Astrocyte (in vitro differentiated cells and primary cell): ENCODE data around the gene MOV10. TPM values are rescaled to one million over a fixed set of nuclear protein-coding genes. Genes with fewer than 3 reads are reported as not detected.
A peak's percentile ranks its signal among the peaks of the same experiment; 100 is the strongest.

Source experiments
- DNase-seq: peaks from one replicate; pipeline ENCODE4 v3.0.0-alpha.2; 2010; ENCODE audit warnings: low read depth
- FAIRE-seq: peaks from 2 replicates; lab custom pipeline; 2011; peaks lifted over from hg19 to GRCh38; lab: Jason Lieb, UNC
- H2AFZ ChIP-seq: 2 replicates; pipeline ENCODE4 v1.6.0; 2012; ENCODE audit warnings: low read depth, low read length, inconsistent platforms
- H3K27ac ChIP-seq: 2 replicates; pipeline ENCODE4 v1.5.1; 2011; ENCODE audit warnings: low read depth, low read length, inconsistent platforms
- H3K27me3 ChIP-seq: 2 replicates; pipeline ENCODE4 v1.6.0; 2011; ENCODE audit warnings: low read length, inconsistent platforms; ENCODE audit not compliant: insufficient read depth
- H3K36me3 ChIP-seq: 2 replicates; pipeline ENCODE4 v1.5.1; 2011; ENCODE audit warnings: low read length, inconsistent platforms; ENCODE audit not compliant: insufficient read depth
- H3K4me1 ChIP-seq: 2 replicates; pipeline ENCODE4 v1.5.1; 2011; ENCODE audit warnings: low read length, inconsistent platforms; ENCODE audit not compliant: insufficient read depth
- H3K4me2 ChIP-seq: 2 replicates; pipeline ENCODE4 v1.6.0; 2012; ENCODE audit warnings: low read length, inconsistent platforms
- H3K4me3 ChIP-seq: 2 replicates; pipeline ENCODE4 v1.5.1; 2011; ENCODE audit warnings: low read depth, mild to moderate bottlenecking, low read length, inconsistent platforms; ENCODE audit not compliant: insufficient read depth
- H3K79me2 ChIP-seq: 2 replicates; pipeline ENCODE4 v1.6.0; 2012; ENCODE audit warnings: mild to moderate bottlenecking, low read length, inconsistent platforms; ENCODE audit not compliant: insufficient read depth
- H3K9ac ChIP-seq: 2 replicates; pipeline ENCODE4 v1.6.0; 2012; ENCODE audit warnings: mild to moderate bottlenecking, low read length, inconsistent platforms
- H3K9me3 ChIP-seq: 2 replicates; pipeline ENCODE4 v1.5.1; 2012; ENCODE audit warnings: low read depth, mild to moderate bottlenecking, low read length, inconsistent platforms; ENCODE audit not compliant: insufficient read depth
- H4K20me1 ChIP-seq: 2 replicates; pipeline ENCODE4 v1.6.0; 2012; ENCODE audit warnings: low read length, inconsistent platforms; ENCODE audit not compliant: insufficient read depth
- H3K27ac Mint-ChIP-seq: one replicate; pipeline ENCODE4 v1.8.0; 2021; ENCODE audit warnings: mild to moderate bottlenecking, mixed read lengths; ENCODE audit not compliant: unreplicated experiment
- H3K27me3 Mint-ChIP-seq: one replicate; pipeline ENCODE4 v1.8.0; 2021; ENCODE audit warnings: low read depth, mixed read lengths; ENCODE audit not compliant: unreplicated experiment
- H3K36me3 Mint-ChIP-seq: one replicate; pipeline ENCODE4 v1.8.0; 2021; ENCODE audit warnings: low read depth, mixed read lengths; ENCODE audit not compliant: unreplicated experiment
- H3K4me1 Mint-ChIP-seq: one replicate; pipeline ENCODE4 v1.8.0; 2021; ENCODE audit warnings: low read depth, mixed read lengths; ENCODE audit not compliant: unreplicated experiment
- H3K4me3 Mint-ChIP-seq: one replicate; pipeline ENCODE4 v1.8.0; 2021; ENCODE audit warnings: mild to moderate bottlenecking, moderate library complexity, mixed read lengths; ENCODE audit not compliant: unreplicated experiment
- H3K9me3 Mint-ChIP-seq: one replicate; pipeline ENCODE4 v1.8.0; 2021; ENCODE audit warnings: mild to moderate bottlenecking, mixed read lengths; ENCODE audit not compliant: unreplicated experiment
- EZH2 ChIP-seq: IDR thresholded peaks from 2 replicates; pipeline ENCODE4 v1.6.1; 2012; ENCODE audit warnings: mild to moderate bottlenecking, low read length, inconsistent platforms; ENCODE audit not compliant: insufficient read depth
- total RNA-seq: library from RNA; stranded (reverse); gene quantifications from 2 replicates; pipeline ENCODE4 v1.2.1, GENCODE V29; 2021
- TF ChIP-seq, protein P1 (sequence below): IDR thresholded peaks from 2 replicates; pipeline ENCODE4 v1.5.1; 2011; ENCODE audit warnings: low read depth, mild to moderate bottlenecking, inconsistent platforms, low read length, moderate library complexity; ENCODE audit not compliant: insufficient read depth

Gene MOV10
- total RNA-seq, 1 donor from 2014 or later, result 121 TPM

DNA sequence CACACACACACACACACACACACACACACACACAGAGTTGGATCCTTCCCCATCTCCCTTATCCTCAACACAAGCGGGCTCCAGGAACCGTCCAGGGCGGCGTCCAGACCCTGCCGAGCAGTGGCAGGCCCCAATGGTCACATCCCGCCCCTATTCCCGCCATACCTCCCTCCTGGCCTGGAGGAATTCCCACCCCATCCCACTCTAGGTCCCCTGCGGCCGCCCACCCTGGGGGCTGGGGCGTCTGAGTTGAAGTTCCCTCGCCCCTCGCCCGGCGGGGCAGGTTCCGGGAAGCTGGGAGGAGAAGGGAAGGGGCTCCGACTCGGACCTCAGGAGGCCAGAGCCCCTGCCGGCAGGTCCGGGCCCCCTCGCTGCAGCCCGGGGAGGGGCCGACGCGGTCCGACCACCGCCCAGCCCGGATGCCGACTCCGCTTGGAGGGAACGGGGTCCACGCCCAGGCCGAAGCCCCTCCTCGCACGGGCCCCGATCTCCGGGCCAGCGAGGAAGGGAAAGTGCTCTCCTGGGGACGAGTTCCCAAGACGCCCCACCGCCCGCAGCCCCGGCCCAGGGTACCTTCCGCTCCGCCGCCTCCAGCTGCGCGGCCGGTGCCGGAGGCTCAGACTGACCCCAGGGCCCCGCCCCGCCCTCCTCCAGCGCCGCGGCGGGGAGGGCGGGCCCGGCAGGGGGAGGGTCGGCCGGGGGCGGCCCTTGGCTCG, 32.2 kb downstream of the MOV10 start, which contains the start of gene RHOC:
Gene RHOC, minus strand, starts transcription at position 623 of the 716 bp plus-strand sequence. CDS start 3,328 bp downstream, outside the sequence.
- Histone ChIP-seq H3K27ac (peak within 1 kb of the TSS; percentile 78), H3K4me1 (peaks cover 45% of the 10 kb centered on the region), H2AFZ (peak within 1 kb of the TSS; percentile 77), H3K79me2 (peaks cover 50% of the 10 kb centered on the region), H3K9ac (peak within 1 kb of the TSS; percentile 89), H3K9me3 (no peaks in the 10 kb centered on the region), H4K20me1 (peaks cover 40% of the 10 kb centered on the region), H3K4me2 (peak within 1 kb of the TSS; percentile 91), H3K4me3 (peak within 1 kb of the TSS; percentile 85), H3K36me3 (peaks cover 6% of the 10 kb centered on the region), H3K27me3 (peaks cover 2% of the 10 kb centered on the region)
- Mint-ChIP-seq H3K4me1 (peaks cover 26% of the 10 kb centered on the region), H3K36me3 (peaks cover 16% of the 10 kb centered on the region), H3K27me3 (no peaks in the 10 kb centered on the region), H3K9me3 (peaks cover 2% of the 10 kb centered on the region), H3K27ac (peak within 1 kb of the TSS; percentile 96), H3K4me3 (peak within 1 kb of the TSS; percentile 92)
- DNase-seq (peak; percentile 30), FAIRE-seq (no peak)
- TF ChIP-seq, protein P1, sequence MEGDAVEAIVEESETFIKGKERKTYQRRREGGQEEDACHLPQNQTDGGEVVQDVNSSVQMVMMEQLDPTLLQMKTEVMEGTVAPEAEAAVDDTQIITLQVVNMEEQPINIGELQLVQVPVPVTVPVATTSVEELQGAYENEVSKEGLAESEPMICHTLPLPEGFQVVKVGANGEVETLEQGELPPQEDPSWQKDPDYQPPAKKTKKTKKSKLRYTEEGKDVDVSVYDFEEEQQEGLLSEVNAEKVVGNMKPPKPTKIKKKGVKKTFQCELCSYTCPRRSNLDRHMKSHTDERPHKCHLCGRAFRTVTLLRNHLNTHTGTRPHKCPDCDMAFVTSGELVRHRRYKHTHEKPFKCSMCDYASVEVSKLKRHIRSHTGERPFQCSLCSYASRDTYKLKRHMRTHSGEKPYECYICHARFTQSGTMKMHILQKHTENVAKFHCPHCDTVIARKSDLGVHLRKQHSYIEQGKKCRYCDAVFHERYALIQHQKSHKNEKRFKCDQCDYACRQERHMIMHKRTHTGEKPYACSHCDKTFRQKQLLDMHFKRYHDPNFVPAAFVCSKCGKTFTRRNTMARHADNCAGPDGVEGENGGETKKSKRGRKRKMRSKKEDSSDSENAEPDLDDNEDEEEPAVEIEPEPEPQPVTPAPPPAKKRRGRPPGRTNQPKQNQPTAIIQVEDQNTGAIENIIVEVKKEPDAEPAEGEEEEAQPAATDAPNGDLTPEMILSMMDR, result no peak
- TF ChIP-seq EZH2, result no peak

DNA sequence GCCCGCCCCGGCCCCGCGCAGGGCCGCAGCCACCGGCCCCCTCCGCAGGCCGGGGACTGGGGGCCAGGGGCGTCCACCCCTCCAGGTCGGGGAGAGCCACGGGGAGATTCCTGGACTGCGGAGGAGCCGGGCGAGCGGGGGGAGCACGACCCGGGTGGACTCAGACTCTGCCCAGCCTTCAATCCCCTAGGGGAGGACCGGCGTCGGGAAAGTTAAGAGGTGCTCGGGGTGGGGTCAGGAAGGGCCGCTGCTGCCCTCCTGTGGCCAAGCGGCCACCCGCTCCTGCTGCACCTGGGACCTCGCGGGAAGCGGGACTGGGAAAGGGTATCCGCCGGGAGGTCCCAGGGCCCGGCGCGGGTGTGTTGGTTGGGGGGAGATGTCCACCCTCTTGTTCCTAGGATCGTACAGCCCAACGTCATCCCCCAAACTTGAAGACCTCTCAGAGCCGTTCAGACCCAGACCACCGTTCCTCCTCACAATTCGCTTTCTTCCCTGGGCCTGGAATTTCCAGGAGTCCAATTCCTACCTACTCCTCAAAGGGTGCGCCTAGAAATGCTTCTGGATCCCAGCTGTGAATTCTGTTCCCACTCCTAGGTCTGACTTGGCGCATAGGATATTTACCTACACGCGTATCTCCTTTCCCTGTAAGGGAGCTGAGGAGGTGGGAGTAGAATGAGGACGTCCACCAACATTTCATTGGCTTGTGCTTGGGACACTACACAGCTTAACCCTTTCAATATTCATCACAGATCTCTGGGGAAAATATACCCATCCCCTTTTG, 33.0 kb downstream of the MOV10 start:
- Histone ChIP-seq H4K20me1 (peaks cover 36% of the 10 kb centered on the region), H3K79me2 (peaks cover 45% of the 10 kb centered on the region), H3K4me2 (peak overlapping the region; percentile 91), H3K4me3 (peak overlapping the region; percentile 85), H3K4me1 (peaks cover 37% of the 10 kb centered on the region), H2AFZ (peak overlapping the region; percentile 77), H3K27me3 (peaks cover 2% of the 10 kb centered on the region), H3K27ac (peak overlapping the region; percentile 40), H3K9ac (peak overlapping the region; percentile 89), H3K36me3 (peaks cover 6% of the 10 kb centered on the region), H3K9me3 (no peaks in the 10 kb centered on the region)
- Mint-ChIP-seq H3K27ac (peak overlapping the region; percentile 60), H3K4me1 (peaks cover 19% of the 10 kb centered on the region), H3K27me3 (peaks cover 3% of the 10 kb centered on the region), H3K9me3 (peaks cover 2% of the 10 kb centered on the region), H3K4me3 (peak overlapping the region; percentile 86), H3K36me3 (peaks cover 11% of the 10 kb centered on the region)
- no peak for TF ChIP-seq EZH2
- TF ChIP-seq, protein P1, result peak; percentile 60
- DNase-seq, result peak; percentile 75
- FAIRE-seq, result no peak
